Subcutaneous adipose tissue (tissue), 4 donors: ENCODE data around the gene PPP2R1B. TPM values are rescaled to one million over a fixed set of nuclear protein-coding genes. Genes with fewer than 3 reads are reported as not detected.

ENCODE experiments used
- CTCF ChIP-seq: fragments of 450-650 bp; IDR thresholded peaks from one replicate; pipeline ENCODE4 v1.5.1; 2016; ENCODE audit warnings: low read depth, mild to moderate bottlenecking, control low read depth, antibody characterized with exemption, moderate library complexity
- total RNA-seq, 4 donors: library from RNA; depleted of rRNA; stranded (reverse); fragments of >200 nt; gene quantifications; one replicate each; pipeline ENCODE4 v1.1.0, GENCODE V29; 2016

PPP2R1B gene
- total RNA-seq, 4 donors from 2014 or later: 35.8 to 146 (median 67.8) TPM

GRCh38 chr11:111735262-111736116, 30.7 kb downstream of the PPP2R1B start:
- TF ChIP-seq CTCF: no peak

- TF ChIP-seq CTCF: no peak
These were observed 31.3 kb downstream of the PPP2R1B start for GRCh38 chr11:111734954-111735261.

- no peak for TF ChIP-seq CTCF
These were observed 31.9 kb downstream of the PPP2R1B start for GRCh38 chr11:111734101-111734953.

- TF ChIP-seq CTCF: no peak
These were observed 32.5 kb downstream of the PPP2R1B start for GRCh38 chr11:111733611-111734088.

GRCh38 chr11:111733016-111733415, 33.2 kb downstream of the PPP2R1B start:
- no peak for TF ChIP-seq CTCF

GRCh38 chr11:111731821-111732220, 34.4 kb downstream of the PPP2R1B start:
- TF ChIP-seq CTCF: no peak
